Trophoblast cell (in vitro differentiated cells and primary cell): Measurements from ENCODE around the gene PASK.

Source experiments
- DNase-seq, 2 donors: peaks; one replicate each; pipeline ENCODE4 v3.0.0-alpha.2; 2016
- H2AFZ ChIP-seq: 2 replicates; pipeline ENCODE4 v1.6.1; 2013; ENCODE audit warnings: low read length, moderate library complexity, mild to moderate bottlenecking; ENCODE audit not compliant: insufficient read depth, poor library complexity
- H2AK5ac ChIP-seq: 2 replicates; pipeline ENCODE4 v1.6.1; 2013; ENCODE audit warnings: mild to moderate bottlenecking, low read length
- H2BK120ac ChIP-seq: 2 replicates; pipeline ENCODE4 v1.6.1; 2013; ENCODE audit warnings: low read length, mild to moderate bottlenecking, moderate library complexity; ENCODE audit not compliant: insufficient read depth, poor library complexity
- H2BK12ac ChIP-seq: 2 replicates; pipeline ENCODE4 v1.6.1; 2013; ENCODE audit warnings: mild to moderate bottlenecking, low read length, moderate library complexity
- H2BK5ac ChIP-seq: 2 replicates; pipeline ENCODE4 v1.6.1; 2013; ENCODE audit warnings: low read length, low read depth, moderate library complexity, mild to moderate bottlenecking; ENCODE audit not compliant: poor library complexity
- H3K14ac ChIP-seq: 2 replicates; pipeline ENCODE4 v1.6.1; 2013; ENCODE audit warnings: mild to moderate bottlenecking, low read length
- H3K18ac ChIP-seq: 2 replicates; pipeline ENCODE4 v1.6.1; 2013; ENCODE audit warnings: mild to moderate bottlenecking, low read length
- H3K23ac ChIP-seq: 2 replicates; pipeline ENCODE4 v1.6.1; 2013; ENCODE audit warnings: low read length
- H3K27ac ChIP-seq: 2 replicates; pipeline ENCODE4 v1.5.1; 2013; ENCODE audit warnings: low read depth, mild to moderate bottlenecking, inconsistent platforms, low read length, moderate library complexity
- H3K27me3 ChIP-seq: 2 replicates; pipeline ENCODE4 v1.6.1; 2013; ENCODE audit warnings: inconsistent platforms, mild to moderate bottlenecking, low read length, moderate library complexity; ENCODE audit not compliant: insufficient read depth
- H3K36me3 ChIP-seq, 2 experiments: 1 replicate in 1 of 2; 2 replicates in 1 of 2; pipeline ENCODE4 v1.6.1; 2013; ENCODE audit warnings: low read length in 2 of 2, mild to moderate bottlenecking in 2 of 2, moderate library complexity in 1 of 2; ENCODE audit not compliant: insufficient read depth in 2 of 2, control insufficient read depth in 1 of 2
- H3K4ac ChIP-seq: 2 replicates; pipeline ENCODE4 v1.6.1; 2013; ENCODE audit warnings: low read depth, mild to moderate bottlenecking, low read length, moderate library complexity
- H3K4me1 ChIP-seq, 2 experiments: 1 replicate in 1 of 2; 2 replicates in 1 of 2; pipeline ENCODE4 v1.6.1; 2013; ENCODE audit warnings: low read length in 2 of 2, mild to moderate bottlenecking in 2 of 2, moderate library complexity in 1 of 2; ENCODE audit not compliant: insufficient read depth in 2 of 2, control insufficient read depth in 1 of 2
- H3K4me2 ChIP-seq: 2 replicates; pipeline ENCODE4 v1.6.1; 2013; ENCODE audit warnings: inconsistent platforms, mild to moderate bottlenecking, low read length, moderate library complexity
- H3K4me3 ChIP-seq: 2 replicates; pipeline ENCODE4 v1.5.1; 2013; ENCODE audit warnings: mild to moderate bottlenecking, low read depth, low read length, inconsistent platforms
- H3K79me1 ChIP-seq: one replicate; pipeline ENCODE4 v1.6.1; 2013; ENCODE audit warnings: low read length
- H3K79me2 ChIP-seq: 2 replicates; pipeline ENCODE4 v1.6.1; 2013; ENCODE audit warnings: low read length, mild to moderate bottlenecking; ENCODE audit not compliant: control insufficient read depth, insufficient read depth, poor library complexity
- H3K9ac ChIP-seq: 2 replicates; pipeline ENCODE4 v1.6.1; 2013; ENCODE audit warnings: mild to moderate bottlenecking, low read length
- H3K9me3 ChIP-seq: 2 replicates; pipeline ENCODE4 v1.6.1; 2013; ENCODE audit warnings: low read depth, mild to moderate bottlenecking, control low read depth, inconsistent platforms, low read length; ENCODE audit not compliant: insufficient read depth
- H4K12ac ChIP-seq: 2 replicates; pipeline ENCODE4 v1.6.1; 2013; ENCODE audit warnings: low read depth, mild to moderate bottlenecking, low read length, moderate library complexity
- H4K8ac ChIP-seq: 2 replicates; pipeline ENCODE4 v1.6.1; 2013; ENCODE audit warnings: low read depth, mild to moderate bottlenecking, low read length, moderate library complexity
- H4K91ac ChIP-seq: one replicate; pipeline ENCODE4 v1.6.1; 2013; ENCODE audit warnings: low read depth, mild to moderate bottlenecking, low read length, moderate library complexity
- WGBS: extraction: QIAGEN DNeasy Blood & Tissue Kit; methylation state at CpG from one replicate; pipeline ENCODE4 v1.1.7; 2013; ENCODE audit warnings: missing lambda C conversion rate; ENCODE audit not compliant: insufficient read length, insufficient coverage; ENCODE audit errors: extremely low coverage; 5-methylcytosine and 5-hydroxymethylcytosine counted together

Gene PASK

DNA sequence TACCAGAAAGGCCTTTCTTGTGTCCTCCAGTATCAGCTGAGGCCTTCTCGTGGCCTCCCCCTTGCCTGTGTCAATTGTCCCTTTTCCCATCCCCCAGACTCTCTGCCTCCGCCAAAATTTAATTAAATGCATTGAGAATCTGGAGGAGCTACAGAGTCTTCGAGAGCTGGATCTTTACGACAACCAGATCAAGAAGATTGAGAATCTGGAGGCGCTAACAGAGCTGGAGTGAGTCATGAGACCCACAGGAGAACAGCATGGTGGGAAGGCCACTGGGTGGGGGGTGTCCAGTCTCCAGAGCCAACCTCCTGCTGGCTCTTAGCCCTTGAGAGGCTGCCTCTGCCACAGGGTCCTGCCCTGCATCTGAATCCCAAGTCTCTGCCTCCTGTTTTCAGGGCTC, 9.8 kb upstream of the PASK start:
- no peak overlapping the region for H3K27ac ChIP-seq
- H2AK5ac ChIP-seq: no peak overlapping the region
- no peak overlapping the region for H3K4me3 ChIP-seq
- H3K79me2 ChIP-seq: no peaks in the 10 kb centered on the region
- H2BK120ac ChIP-seq: no peak overlapping the region
- H4K12ac ChIP-seq: no peak overlapping the region
- no peak overlapping the region for H3K9ac ChIP-seq
- H4K8ac ChIP-seq: no peak overlapping the region
- no peak overlapping the region for H2BK5ac ChIP-seq
- H2AFZ ChIP-seq: no peak overlapping the region
- H3K27me3 ChIP-seq: no peaks in the 10 kb centered on the region
- WGBS: no CpG with 5 or more reads among the region's 5 CpGs
- no peaks in the 10 kb centered on the region for H3K79me1 ChIP-seq
- peaks cover 35 to 53% of the 10 kb centered on the region in 2 experiments for H3K36me3 ChIP-seq
- no peak overlapping the region for H4K91ac ChIP-seq
- H3K4me1 ChIP-seq: no peaks in the 10 kb centered on the region
- no peak overlapping the region for H2BK12ac ChIP-seq
- H3K9me3 ChIP-seq: peaks cover 1% of the 10 kb centered on the region
- no peak for DNase-seq
- H3K4me2 ChIP-seq: no peak overlapping the region
- no peak overlapping the region for H3K18ac ChIP-seq
- no peak overlapping the region for H3K14ac ChIP-seq
- H3K4ac ChIP-seq: no peak overlapping the region
- H3K23ac ChIP-seq: no peak overlapping the region

DNA sequence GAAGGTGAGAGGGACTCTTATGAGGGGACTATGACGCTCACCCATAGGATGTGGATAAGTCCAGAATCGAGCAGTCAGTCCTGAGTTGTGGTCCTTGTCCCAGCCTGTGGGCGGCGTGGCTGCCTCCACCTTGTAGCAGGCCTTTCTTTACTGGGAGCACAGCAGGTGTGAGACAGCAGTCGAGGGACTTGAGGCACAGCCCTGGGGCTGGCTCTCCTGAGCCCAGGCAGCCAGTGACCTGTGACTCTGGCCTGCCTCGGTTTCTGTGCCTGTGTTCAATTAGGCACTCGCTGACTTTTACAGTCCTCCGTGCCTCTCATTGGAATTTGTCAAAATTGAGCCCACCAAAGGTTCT, 9.3 kb upstream of the PASK start:
- H3K18ac ChIP-seq: no peak overlapping the region
- no peak overlapping the region for H3K4me3 ChIP-seq
- H2AFZ ChIP-seq: no peak overlapping the region
- H4K91ac ChIP-seq: no peak overlapping the region
- no peaks in the 10 kb centered on the region for H3K79me1 ChIP-seq
- no peak overlapping the region for H3K4me2 ChIP-seq
- H3K27ac ChIP-seq: no peak overlapping the region
- no peaks in the 10 kb centered on the region for H3K79me2 ChIP-seq
- H3K36me3 ChIP-seq: peaks cover 33 to 49% of the 10 kb centered on the region in 2 experiments
- no CpG with 5 or more reads among the region's 8 CpGs for WGBS
- no peak overlapping the region for H4K12ac ChIP-seq
- no peak overlapping the region for H3K4ac ChIP-seq
- H4K8ac ChIP-seq: no peak overlapping the region
- H3K9ac ChIP-seq: no peak overlapping the region
- no peak overlapping the region for H2BK5ac ChIP-seq
- H2AK5ac ChIP-seq: no peak overlapping the region
- no peak overlapping the region for H2BK120ac ChIP-seq
- no peak for DNase-seq
- no peaks in the 10 kb centered on the region for H3K27me3 ChIP-seq
- H3K23ac ChIP-seq: no peak overlapping the region
- peaks cover 1% of the 10 kb centered on the region for H3K9me3 ChIP-seq
- no peak overlapping the region for H2BK12ac ChIP-seq
- no peak overlapping the region for H3K14ac ChIP-seq
- H3K4me1 ChIP-seq: no peaks in the 10 kb centered on the region

DNA sequence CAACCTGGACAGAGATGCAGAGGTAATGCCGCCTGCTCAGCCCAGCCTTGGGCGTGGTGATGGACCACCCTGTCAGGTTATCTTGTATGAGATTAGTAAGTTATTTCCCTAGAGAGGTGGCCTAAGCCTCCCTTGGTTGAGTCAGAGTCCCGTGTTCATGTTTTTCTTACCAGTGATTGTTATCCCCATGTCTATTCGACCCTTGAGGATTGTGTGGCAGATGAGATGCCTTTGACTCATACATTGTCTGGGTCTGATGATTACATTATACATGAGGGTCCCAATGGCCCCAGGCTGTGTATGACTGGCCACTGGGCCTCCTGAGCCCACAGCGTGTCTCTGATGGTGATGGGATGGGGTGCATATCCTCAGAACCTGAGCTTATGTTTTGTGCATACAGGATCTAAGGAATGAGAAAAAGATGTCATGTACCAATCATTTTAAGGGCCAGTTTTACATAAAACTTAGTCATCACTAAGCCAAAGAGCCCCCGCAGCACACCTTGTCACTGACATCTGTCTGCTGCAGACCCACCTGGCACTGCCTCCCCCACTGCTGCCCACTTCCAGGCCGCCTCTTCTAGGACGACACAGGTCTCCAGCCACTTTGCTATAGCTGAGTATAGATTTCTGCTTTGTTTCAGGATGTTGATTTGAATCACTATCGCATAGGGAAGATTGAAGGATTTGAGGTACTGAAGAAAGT, 8.7 kb upstream of the PASK start:
- no CpG with 5 or more reads among the region's 9 CpGs for WGBS
- H4K91ac ChIP-seq: no peak overlapping the region
- H3K14ac ChIP-seq: no peak overlapping the region
- no peak overlapping the region for H2BK120ac ChIP-seq
- peaks cover 1% of the 10 kb centered on the region for H3K9me3 ChIP-seq
- H3K23ac ChIP-seq: no peak overlapping the region
- no peaks in the 10 kb centered on the region for H3K27me3 ChIP-seq
- H2BK5ac ChIP-seq: no peak overlapping the region
- H4K8ac ChIP-seq: no peak overlapping the region
- H2AFZ ChIP-seq: no peak overlapping the region
- no peak overlapping the region for H3K18ac ChIP-seq
- no peak overlapping the region for H2BK12ac ChIP-seq
- peaks cover 31 to 50% of the 10 kb centered on the region in 2 experiments for H3K36me3 ChIP-seq
- no peak overlapping the region for H4K12ac ChIP-seq
- no peak for DNase-seq
- no peaks in the 10 kb centered on the region for H3K79me1 ChIP-seq
- H3K9ac ChIP-seq: no peak overlapping the region
- H3K4me1 ChIP-seq: no peaks in the 10 kb centered on the region
- no peaks in the 10 kb centered on the region for H3K79me2 ChIP-seq
- H3K4me2 ChIP-seq: no peak overlapping the region
- H3K27ac ChIP-seq: no peak overlapping the region
- H3K4me3 ChIP-seq: no peak overlapping the region
- H3K4ac ChIP-seq: no peak overlapping the region
- no peak overlapping the region for H2AK5ac ChIP-seq

DNA sequence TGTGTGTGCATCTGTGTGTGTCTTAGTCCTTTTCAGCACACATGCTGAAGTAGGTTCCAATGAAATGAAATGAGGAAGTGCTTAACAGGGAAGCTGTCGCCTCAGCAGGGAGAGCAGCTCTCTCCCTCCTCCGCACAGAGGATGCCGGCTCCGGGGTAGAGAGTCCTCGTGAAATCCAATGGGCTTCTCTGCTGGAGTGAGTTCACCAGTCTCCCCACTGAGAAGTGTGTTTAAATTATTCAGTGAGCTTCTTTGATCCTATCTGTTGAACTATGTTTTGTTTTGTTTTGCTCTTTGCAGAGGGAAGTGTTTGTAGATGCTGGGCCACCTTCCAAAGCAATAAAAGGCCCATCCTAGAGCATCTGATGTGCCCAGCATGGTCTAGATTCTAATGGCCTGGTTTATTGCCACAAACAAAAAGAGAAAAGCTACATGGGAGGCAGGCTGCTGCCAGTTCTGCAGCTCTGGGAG, 7.7 kb upstream of the PASK start:
- no peak overlapping the region for H2BK5ac ChIP-seq
- no peak overlapping the region for H2BK12ac ChIP-seq
- H2BK120ac ChIP-seq: no peak overlapping the region
- no CpG with 5 or more reads among the region's 5 CpGs for WGBS
- H4K12ac ChIP-seq: no peak overlapping the region
- H3K4me1 ChIP-seq: peaks cover 0 to under 1% of the 10 kb centered on the region in 2 experiments
- no peak overlapping the region for H3K18ac ChIP-seq
- H3K9ac ChIP-seq: no peak overlapping the region
- no peak overlapping the region for H3K4ac ChIP-seq
- no peak overlapping the region for H3K4me3 ChIP-seq
- H3K4me2 ChIP-seq: no peak overlapping the region
- H2AFZ ChIP-seq: no peak overlapping the region
- no peak for DNase-seq
- no peak overlapping the region for H2AK5ac ChIP-seq
- no peaks in the 10 kb centered on the region for H3K79me2 ChIP-seq
- no peaks in the 10 kb centered on the region for H3K79me1 ChIP-seq
- peaks cover 1% of the 10 kb centered on the region for H3K9me3 ChIP-seq
- no peak overlapping the region for H4K91ac ChIP-seq
- no peak overlapping the region for H4K8ac ChIP-seq
- H3K27me3 ChIP-seq: no peaks in the 10 kb centered on the region
- H3K27ac ChIP-seq: no peak overlapping the region
- H3K23ac ChIP-seq: no peak overlapping the region
- no peak overlapping the region for H3K14ac ChIP-seq
- H3K36me3 ChIP-seq: peaks cover 31 to 46% of the 10 kb centered on the region in 2 experiments
